Vagina (tissue), 2 donors: ENCODE data around the gene IRF9. TPM values are rescaled to one million over a fixed set of nuclear protein-coding genes. Genes with fewer than 3 reads are reported as not detected.

Experiments used
- DNase-seq, 2 donors: peaks; one replicate each; pipeline ENCODE4 v3.0.0-alpha.2; 2017; ENCODE audit errors: extremely low spot score in 2 of 2
- H3K27ac ChIP-seq: fragments of 200-600 bp; sonication (generic); one replicate; pipeline ENCODE4 v1.5.1; 2019
- H3K27me3 ChIP-seq: fragments of 200-600 bp; sonication (generic); one replicate; pipeline ENCODE4 v1.5.1; 2019
- H3K36me3 ChIP-seq, 2 donors: fragments of 200-600 bp; sonication (generic); one replicate each; pipeline ENCODE4 v1.5.1; 2017 to 2019
- H3K4me1 ChIP-seq: fragments of 200-600 bp; sonication (generic); one replicate; pipeline ENCODE4 v1.5.1; 2019
- H3K4me3 ChIP-seq, 2 donors: fragments of 200-600 bp; sonication (generic); 1 replicate in 1 of 2; 2 replicates in 1 of 2; pipeline ENCODE4 v1.5.1; 2016 to 2019
- H3K9me3 ChIP-seq: fragments of 200-600 bp; sonication (generic); one replicate; pipeline ENCODE4 v1.5.1; 2019
- CTCF ChIP-seq, 3 experiments: fragments of 450-650 bp in 2 of 3; fragments of 200-600 bp in 1 of 3; sonication (generic) in 1 of 3; IDR thresholded peaks; one replicate each; pipeline ENCODE4 v1.5.1; 2017 to 2019; ENCODE audit warnings: antibody characterized with exemption in 3 of 3, mild to moderate bottlenecking in 2 of 3, moderate library complexity in 2 of 3
- POLR2A ChIP-seq, 2 donors: fragments of 450-650 bp; IDR thresholded peaks; one replicate each; pipeline ENCODE4 v1.6.1; 2017; ENCODE audit warnings: antibody characterized with exemption in 2 of 2, mild to moderate bottlenecking in 2 of 2, moderate library complexity in 2 of 2
- POLR2AphosphoS5 ChIP-seq, 2 donors: sonication (generic); formaldehyde crosslinking; IDR thresholded peaks; one replicate each; pipeline ENCODE4 v1.9.0; 2017; ENCODE audit warnings: antibody characterized with exemption in 2 of 2, mild to moderate bottlenecking in 2 of 2, low read depth in 1 of 2; ENCODE audit not compliant: insufficient read depth in 1 of 2
- intact Hi-C: fragments of 100-400 bp; cut with DNase I; formaldehyde crosslinking; loops from one replicate; pipeline ENCODE4 v1.15.1; 2023
- total RNA-seq: library from RNA; depleted of rRNA; stranded (reverse); fragments of >200 nt; gene quantifications from one replicate; pipeline ENCODE4 v1.2.3, GENCODE V29; 2016

IRF9 gene, protein sequence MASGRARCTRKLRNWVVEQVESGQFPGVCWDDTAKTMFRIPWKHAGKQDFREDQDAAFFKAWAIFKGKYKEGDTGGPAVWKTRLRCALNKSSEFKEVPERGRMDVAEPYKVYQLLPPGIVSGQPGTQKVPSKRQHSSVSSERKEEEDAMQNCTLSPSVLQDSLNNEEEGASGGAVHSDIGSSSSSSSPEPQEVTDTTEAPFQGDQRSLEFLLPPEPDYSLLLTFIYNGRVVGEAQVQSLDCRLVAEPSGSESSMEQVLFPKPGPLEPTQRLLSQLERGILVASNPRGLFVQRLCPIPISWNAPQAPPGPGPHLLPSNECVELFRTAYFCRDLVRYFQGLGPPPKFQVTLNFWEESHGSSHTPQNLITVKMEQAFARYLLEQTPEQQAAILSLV
- total RNA-seq: 55.0 TPM

DNA sequence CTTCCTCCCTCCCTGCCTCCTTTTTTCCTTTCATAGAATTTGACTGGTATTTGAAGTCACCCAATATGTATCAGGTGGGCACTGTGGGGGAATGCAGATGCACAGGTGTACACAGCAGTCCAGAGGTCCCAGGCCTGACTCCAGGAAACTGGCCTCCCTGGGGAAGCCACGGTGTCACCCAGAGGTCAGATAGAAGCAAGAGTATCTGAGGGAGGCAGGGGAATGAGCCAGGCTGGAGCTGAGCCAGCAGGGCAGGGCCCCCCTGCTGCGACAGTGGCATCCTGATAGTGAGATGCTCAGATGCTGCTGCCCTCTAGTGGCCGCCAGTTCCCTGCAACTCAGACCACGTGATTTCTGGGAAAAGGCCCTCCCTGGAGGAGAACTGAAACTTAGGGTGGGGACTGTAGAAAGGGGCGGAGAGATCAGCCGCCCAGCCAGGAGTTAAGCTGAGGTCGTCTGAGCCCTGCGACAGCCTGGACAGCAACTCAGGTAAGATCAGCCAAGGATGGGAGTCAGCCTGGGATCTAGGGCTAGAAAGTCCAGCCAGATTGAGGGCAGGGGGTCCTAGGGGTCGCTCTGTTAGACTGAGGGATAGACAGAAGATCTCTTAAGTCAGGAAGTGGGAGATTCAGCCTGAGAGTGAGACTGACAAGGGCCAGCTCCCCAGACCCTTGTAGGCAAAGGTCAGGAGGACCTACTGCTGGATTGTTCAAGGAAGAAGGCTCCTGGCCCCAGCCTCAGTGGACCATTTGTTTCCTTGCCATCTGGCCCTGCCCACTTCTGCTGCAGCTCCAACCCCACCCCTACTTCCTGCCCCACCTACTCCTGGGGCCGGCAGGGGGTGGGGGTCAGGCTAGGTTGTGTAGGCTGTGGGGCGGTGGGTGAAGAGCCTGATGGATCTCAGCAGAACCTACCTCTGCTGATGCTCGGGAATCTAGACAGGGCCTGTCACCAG, at the start of gene IRF9:
Gene IRF9, plus strand, starts transcription at position 416 of the 955 bp plus-strand sequence. CDS start 880 bp downstream, outside the sequence.
- Histone ChIP-seq H3K4me1 (peaks cover 38% of the 10 kb centered on the region), H3K9me3 (no peaks in the 10 kb centered on the region), H3K4me3 (peak within 1 kb of the TSS; percentile 58), H3K27ac (peak within 1 kb of the TSS; percentile 95), H3K36me3 (peaks cover 0 to 59% of the 10 kb centered on the region in 2 donors), H3K27me3 (no peaks in the 10 kb centered on the region)
- intact Hi-C loops: no loop called here
- peak; percentile 91 to 98 for TF ChIP-seq POLR2AphosphoS5 (IDR thresholded peaks at IDR 0.05; ENCODE audit: insufficient read depth in 1 of 2, low read depth in 1 of 2)
- peak in 1 of 2 donors; percentile 40 for TF ChIP-seq POLR2A (IDR thresholded peaks at IDR 0.05)
- peak; percentile 82 to 98 (median 88) for TF ChIP-seq CTCF (IDR thresholded peaks at IDR 0.05)
- DNase-seq: peak in 1 of 2 donors; percentile 97

DNA sequence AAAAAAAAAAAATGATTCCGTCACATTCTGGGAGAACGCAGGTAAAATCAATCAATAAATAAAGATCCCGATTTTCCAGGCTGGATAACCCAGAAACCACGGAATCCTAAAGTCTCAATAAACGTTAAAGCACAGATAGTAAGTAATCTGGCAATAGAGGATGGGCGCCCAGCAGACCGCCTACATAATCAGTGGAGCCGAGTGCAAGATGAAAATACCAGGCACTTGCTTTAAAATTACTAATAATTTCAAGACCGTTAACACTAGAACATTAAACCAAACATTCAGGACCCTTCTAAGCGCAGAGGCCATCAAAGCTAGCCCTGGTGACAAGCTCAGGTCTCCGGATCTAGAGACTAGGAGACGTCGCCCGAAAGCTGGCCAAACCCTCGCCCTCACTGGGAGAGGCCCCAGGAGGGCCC, 47.7 kb upstream of the IRF9 start:
- DNase-seq: no peak

GRCh38 chr14:24113801-24114531, 47.1 kb upstream of the IRF9 start:
- Histone ChIP-seq H3K9me3 (no peaks in the 10 kb centered on the region), H3K36me3 (peaks cover 0 to 21% of the 10 kb centered on the region in 2 donors), H3K4me1 (peaks cover 26% of the 10 kb centered on the region), H3K27me3 (no peaks in the 10 kb centered on the region), H3K4me3 (peak overlapping the region; percentile 84 to 86), H3K27ac (peak overlapping the region; percentile 98)
- intact Hi-C loops: loop anchor here (2.0 kb wide), 1 partner anchor 27 kb away; the partner anchor contains the start of gene EMC9
- peak in 1 of 2 donors; percentile 36 for TF ChIP-seq POLR2A (IDR thresholded peaks at IDR 0.05)
- peak in 1 of 2 donors; percentile 64 for TF ChIP-seq POLR2AphosphoS5 (IDR thresholded peaks at IDR 0.05; ENCODE audit: insufficient read depth in 1 of 2, low read depth in 1 of 2)
- TF ChIP-seq CTCF (IDR thresholded peaks at IDR 0.05): peak in 1 of 3 experiments; percentile 3
- DNase-seq: peak in 1 of 2 donors; percentile 97

More for the DNA sequence above, 47.7 kb upstream of the IRF9 start:
- Histone ChIP-seq H3K4me1 (peaks cover 26% of the 10 kb centered on the region), H3K4me3 (peak overlapping the region; percentile 84 to 86), H3K27me3 (no peaks in the 10 kb centered on the region), H3K27ac (peak overlapping the region; percentile 98), H3K9me3 (no peaks in the 10 kb centered on the region), H3K36me3 (peaks cover 0 to 17% of the 10 kb centered on the region in 2 donors)
- intact Hi-C loops: no loop called here
- TF ChIP-seq POLR2A (IDR thresholded peaks at IDR 0.05) (no peak), POLR2AphosphoS5 (IDR thresholded peaks at IDR 0.05; ENCODE audit: insufficient read depth in 1 of 2, low read depth in 1 of 2) (no peak), CTCF (IDR thresholded peaks at IDR 0.05) (no peak)

GRCh38 chr14:24114532-24115421, 46.3 kb upstream of the IRF9 start, which contains the start of the genes DCAF11 and NRL:
DCAF11 (plus strand) TSS chr14:24114777; CDS start chr14:24115595, 818 bp downstream.
NRL (minus strand) TSS chr14:24114949; CDS start chr14:24082848, 32,101 bp downstream.
- TF ChIP-seq POLR2AphosphoS5 (IDR thresholded peaks at IDR 0.05; ENCODE audit: insufficient read depth in 1 of 2, low read depth in 1 of 2) (peak; percentile 84 to 96), POLR2A (IDR thresholded peaks at IDR 0.05) (no peak)
- peak within 1 kb of the TSS; percentile 84 to 86 for H3K4me3 ChIP-seq
- no peaks in the 10 kb centered on the region for H3K27me3 ChIP-seq
- intact Hi-C loops: loop anchor here (2.0 kb wide), 1 partner anchor 26 kb away; the partner anchor contains the start of gene EMC9
- DNase-seq: peak; percentile 99 to 100
- peak within 1 kb of the TSS; percentile 98 for H3K27ac ChIP-seq
- H3K4me1 ChIP-seq: peaks cover 26% of the 10 kb centered on the region
- H3K9me3 ChIP-seq: no peaks in the 10 kb centered on the region
- H3K36me3 ChIP-seq: peaks cover 0 to 27% of the 10 kb centered on the region in 2 donors
